Measurements from ENCODE around the gene FARS2.

FARS2 gene

DNA sequence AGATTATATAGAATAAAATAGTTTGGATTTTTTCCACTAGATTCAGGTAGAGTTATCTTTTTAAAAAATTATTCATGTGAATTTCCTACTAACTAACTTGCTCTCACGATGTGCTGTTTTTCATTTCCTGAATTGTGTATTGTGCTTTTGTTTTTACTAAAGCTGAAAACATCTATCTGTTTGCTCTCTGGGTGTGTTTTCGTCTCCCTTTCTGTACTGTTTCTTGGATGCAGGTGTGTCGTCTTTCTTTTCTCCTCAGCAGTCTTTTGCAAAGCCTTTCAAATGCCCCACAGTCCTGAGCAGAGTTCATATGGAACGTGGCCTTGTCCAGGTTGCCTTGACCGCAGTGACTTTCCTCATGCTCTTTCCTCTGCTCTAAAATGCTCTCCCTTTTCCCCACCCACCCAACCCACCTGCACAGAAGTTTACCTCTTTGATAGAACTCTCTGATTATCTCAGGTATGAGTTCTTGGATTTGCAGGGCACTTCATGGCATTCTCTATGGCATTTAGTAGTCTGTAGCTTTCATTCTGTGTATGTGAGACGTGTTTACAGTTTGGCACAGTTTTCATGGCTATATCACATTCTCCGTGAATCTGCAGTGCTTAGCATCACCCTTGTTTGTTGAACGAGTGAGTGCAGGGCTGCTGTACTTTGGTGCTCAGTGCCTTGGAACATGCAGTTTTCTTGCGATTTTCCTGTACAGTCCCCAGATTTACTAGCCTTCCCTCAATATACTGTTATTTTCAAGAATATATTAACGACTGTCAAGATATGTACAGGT is 77.1 kb downstream of the FARS2 start:
- Mint-ChIP-seq H3K36me3 (ENCODE audit: low read depth) (no peaks in the 10 kb centered on the region), H3K27ac (no peak overlapping the region), H3K4me1 (peaks cover 22% of the 10 kb centered on the region), H3K4me3 (no peak overlapping the region), H3K9me3 (no peaks in the 10 kb centered on the region), H3K27me3 (no peaks in the 10 kb centered on the region)
- ATAC-seq (no peak), DNase-seq (no peak)

DNA sequence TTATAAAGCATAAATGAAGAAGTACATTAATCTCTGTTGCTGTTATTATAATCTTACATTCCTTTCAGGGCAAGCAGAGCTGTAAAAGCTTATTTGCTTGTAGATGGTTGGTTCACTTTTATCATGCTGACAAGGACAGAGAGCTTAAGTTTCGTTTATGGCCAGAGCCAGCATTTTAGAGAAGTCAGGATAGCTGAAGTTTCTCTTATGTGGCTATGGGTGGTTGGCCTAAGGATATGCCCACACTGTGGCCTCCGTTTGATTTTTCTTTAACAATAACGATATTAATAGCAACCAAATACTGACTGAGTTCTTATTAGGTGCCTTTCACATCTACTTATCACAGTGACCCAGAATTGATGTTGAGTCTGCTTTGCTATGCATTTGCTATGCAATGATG is 78.5 kb downstream of the FARS2 start:
- H3K36me3 Mint-ChIP-seq (ENCODE audit: low read depth): no peaks in the 10 kb centered on the region
- H3K27me3 Mint-ChIP-seq: no peaks in the 10 kb centered on the region
- H3K4me3 Mint-ChIP-seq: no peak overlapping the region
- DNase-seq: no peak
- no peaks in the 10 kb centered on the region for H3K9me3 Mint-ChIP-seq
- peaks cover 24% of the 10 kb centered on the region for H3K4me1 Mint-ChIP-seq
- no peak overlapping the region for H3K27ac Mint-ChIP-seq
- no peak for ATAC-seq

DNA sequence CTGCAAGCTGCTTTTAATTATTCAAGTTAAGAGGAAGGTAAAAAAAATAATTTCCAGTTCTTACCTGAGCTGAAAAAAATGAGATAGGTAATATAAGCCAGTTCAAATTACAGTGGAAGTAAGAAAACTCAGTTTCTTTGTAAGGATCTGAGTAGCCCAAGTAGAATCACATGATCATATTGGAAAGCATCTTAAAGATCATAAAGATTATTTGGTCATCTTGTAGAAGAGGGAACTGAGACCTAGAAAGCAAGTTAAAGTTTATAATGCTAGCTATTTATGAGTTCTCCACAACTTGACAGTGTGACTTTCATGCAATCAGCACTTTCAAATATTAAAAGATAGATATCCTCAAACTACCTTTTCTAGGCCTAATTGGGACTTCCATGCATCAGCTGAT is 80.5 kb downstream of the FARS2 start:
- no peak overlapping the region for H3K27ac Mint-ChIP-seq
- H3K4me1 Mint-ChIP-seq: peaks cover 14% of the 10 kb centered on the region
- no peak for DNase-seq
- H3K27me3 Mint-ChIP-seq: no peaks in the 10 kb centered on the region
- H3K9me3 Mint-ChIP-seq: no peaks in the 10 kb centered on the region
- no peak overlapping the region for H3K4me3 Mint-ChIP-seq
- no peaks in the 10 kb centered on the region for H3K36me3 Mint-ChIP-seq (ENCODE audit: low read depth)
- ATAC-seq: no peak

DNA sequence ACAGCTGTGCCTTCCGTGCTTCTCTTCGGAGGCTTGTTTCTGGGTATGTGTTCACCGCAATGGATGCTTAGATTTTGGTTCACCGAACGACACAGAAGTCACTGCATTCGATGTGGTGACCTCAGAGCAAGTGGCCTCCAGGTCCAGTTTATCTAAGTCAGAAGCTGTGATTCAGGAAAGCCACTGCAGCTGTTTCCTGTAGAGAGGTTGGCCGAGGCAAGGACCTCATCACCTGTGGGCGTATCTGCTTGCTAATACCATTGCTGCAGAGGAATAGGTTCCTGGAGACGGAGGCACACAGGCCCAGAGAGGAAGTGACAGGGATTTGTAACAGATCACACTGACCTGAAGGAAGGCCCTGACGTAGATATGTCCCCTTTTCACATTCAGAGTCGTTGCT is 82.7 kb downstream of the FARS2 start:
- H3K36me3 Mint-ChIP-seq (ENCODE audit: low read depth): peaks cover 14% of the 10 kb centered on the region
- H3K4me1 Mint-ChIP-seq: peaks cover 9% of the 10 kb centered on the region
- no peaks in the 10 kb centered on the region for H3K27me3 Mint-ChIP-seq
- ATAC-seq (no peak), DNase-seq (no peak)
- peaks cover 16% of the 10 kb centered on the region for H3K9me3 Mint-ChIP-seq
- H3K4me3 Mint-ChIP-seq: no peak overlapping the region
- H3K27ac Mint-ChIP-seq: no peak overlapping the region

DNA sequence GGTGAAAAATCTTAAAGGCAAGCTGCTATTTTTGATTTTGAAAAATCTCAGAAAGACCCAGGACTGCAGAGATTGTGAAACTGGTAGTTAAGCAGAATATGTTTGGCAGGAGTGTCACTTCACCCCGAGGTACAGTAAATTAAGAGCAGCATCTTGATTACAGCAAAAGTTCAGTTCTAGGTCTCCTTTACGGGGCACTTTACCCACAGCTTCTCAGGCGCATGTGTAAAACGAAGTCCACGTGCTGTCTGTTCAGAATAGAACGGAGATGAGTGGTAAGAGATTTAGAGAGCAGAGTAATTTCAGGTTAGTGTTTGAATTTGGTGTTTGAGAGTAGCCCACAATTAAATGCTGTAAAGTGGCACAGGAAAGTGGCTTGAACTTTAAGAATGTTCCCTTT is 84.0 kb downstream of the FARS2 start:
- Mint-ChIP-seq H3K4me3 (no peak overlapping the region), H3K27me3 (no peaks in the 10 kb centered on the region), H3K9me3 (peaks cover 16% of the 10 kb centered on the region), H3K4me1 (peaks cover 9% of the 10 kb centered on the region), H3K36me3 (ENCODE audit: low read depth) (peaks cover 18% of the 10 kb centered on the region), H3K27ac (no peak overlapping the region)
- ATAC-seq: no peak
- no peak for DNase-seq

- H3K36me3 Mint-ChIP-seq (ENCODE audit: low read depth): peaks cover 20% of the 10 kb centered on the region
- no peaks in the 10 kb centered on the region for H3K27me3 Mint-ChIP-seq
- H3K4me1 Mint-ChIP-seq: peaks cover 7% of the 10 kb centered on the region
- no peak for DNase-seq
- no peak overlapping the region for H3K27ac Mint-ChIP-seq
- no peak for ATAC-seq
- no peak overlapping the region for H3K4me3 Mint-ChIP-seq
- H3K9me3 Mint-ChIP-seq: peaks cover 16% of the 10 kb centered on the region
These were observed 90.4 kb downstream of the FARS2 start for GRCh38 chr6:5351552-5352210.

GRCh38 chr6:5353971-5354370 is 92.7 kb downstream of the FARS2 start:
- Mint-ChIP-seq H3K9me3 (no peaks in the 10 kb centered on the region), H3K27ac (no peak overlapping the region), H3K4me3 (no peak overlapping the region), H3K27me3 (no peaks in the 10 kb centered on the region), H3K36me3 (ENCODE audit: low read depth) (peaks cover 6% of the 10 kb centered on the region), H3K4me1 (peaks cover 7% of the 10 kb centered on the region)
- DNase-seq: no peak
- no peak for ATAC-seq

GRCh38 chr6:5357486-5357885 is 96.2 kb downstream of the FARS2 start:
- peaks cover 7% of the 10 kb centered on the region for H3K4me1 Mint-ChIP-seq
- H3K4me3 Mint-ChIP-seq: no peak overlapping the region
- H3K27ac Mint-ChIP-seq: no peak overlapping the region
- no peak for ATAC-seq
- H3K27me3 Mint-ChIP-seq: no peaks in the 10 kb centered on the region
- no peak for DNase-seq
- H3K9me3 Mint-ChIP-seq: no peaks in the 10 kb centered on the region
- H3K36me3 Mint-ChIP-seq (ENCODE audit: low read depth): peaks cover 3% of the 10 kb centered on the region

GRCh38 chr6:5359417-5359816 is 98.1 kb downstream of the FARS2 start:
- no peak overlapping the region for H3K4me3 Mint-ChIP-seq
- no peaks in the 10 kb centered on the region for H3K27me3 Mint-ChIP-seq
- ATAC-seq: no peak
- no peak for DNase-seq
- H3K4me1 Mint-ChIP-seq: no peaks in the 10 kb centered on the region
- H3K27ac Mint-ChIP-seq: no peak overlapping the region
- H3K9me3 Mint-ChIP-seq: no peaks in the 10 kb centered on the region
- H3K36me3 Mint-ChIP-seq (ENCODE audit: low read depth): peaks cover 3% of the 10 kb centered on the region

- no peak for ATAC-seq
- Mint-ChIP-seq H3K9me3 (no peaks in the 10 kb centered on the region), H3K4me3 (no peak overlapping the region), H3K27me3 (no peaks in the 10 kb centered on the region), H3K27ac (no peak overlapping the region), H3K4me1 (peaks cover 1% of the 10 kb centered on the region), H3K36me3 (ENCODE audit: low read depth) (peaks cover 1% of the 10 kb centered on the region)
- no peak for DNase-seq
These were observed 100.1 kb downstream of the FARS2 start for GRCh38 chr6:5361396-5361795.

DNA sequence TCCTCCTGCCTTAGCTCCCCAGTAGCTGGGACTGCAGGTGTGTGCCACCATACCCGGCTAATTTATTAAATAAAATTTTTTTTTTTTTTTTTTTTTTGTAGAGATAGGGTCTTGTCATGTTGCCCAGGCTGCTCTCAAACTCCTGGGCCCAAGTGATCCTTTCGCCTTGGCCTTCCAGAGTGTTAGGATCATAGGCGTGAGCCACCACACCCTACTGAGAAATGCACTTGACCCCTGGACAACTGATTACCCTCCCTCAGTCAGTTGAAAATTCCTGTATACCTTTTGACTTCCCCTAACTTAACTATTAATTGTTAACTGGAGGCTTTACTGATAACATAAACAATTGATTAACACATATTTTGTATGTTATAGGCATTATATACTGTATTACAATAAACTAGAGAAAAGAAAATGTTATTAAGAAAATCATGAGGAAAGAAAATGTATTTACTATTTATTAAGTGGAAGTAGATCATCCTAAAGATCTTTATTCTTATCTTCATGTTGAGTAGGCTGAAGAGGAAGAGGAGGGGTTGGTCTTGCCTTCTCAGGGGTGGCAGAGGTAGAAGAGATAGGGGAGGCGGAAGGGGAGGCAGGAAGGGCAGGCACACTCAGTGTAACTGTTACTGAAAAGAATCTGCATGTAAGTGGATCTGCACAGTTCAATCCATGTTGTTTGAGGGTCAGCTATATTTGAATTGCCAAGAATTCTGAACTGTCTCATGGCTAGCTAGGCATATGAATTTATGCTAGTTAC is 104.3 kb downstream of the FARS2 start:
- H3K27me3 Mint-ChIP-seq: no peaks in the 10 kb centered on the region
- H3K9me3 Mint-ChIP-seq: no peaks in the 10 kb centered on the region
- H3K27ac Mint-ChIP-seq: no peak overlapping the region
- H3K4me1 Mint-ChIP-seq: peaks cover 2% of the 10 kb centered on the region
- ATAC-seq (no peak), DNase-seq (no peak)
- no peak overlapping the region for H3K4me3 Mint-ChIP-seq
- peaks cover 1% of the 10 kb centered on the region for H3K36me3 Mint-ChIP-seq (ENCODE audit: low read depth)

DNA sequence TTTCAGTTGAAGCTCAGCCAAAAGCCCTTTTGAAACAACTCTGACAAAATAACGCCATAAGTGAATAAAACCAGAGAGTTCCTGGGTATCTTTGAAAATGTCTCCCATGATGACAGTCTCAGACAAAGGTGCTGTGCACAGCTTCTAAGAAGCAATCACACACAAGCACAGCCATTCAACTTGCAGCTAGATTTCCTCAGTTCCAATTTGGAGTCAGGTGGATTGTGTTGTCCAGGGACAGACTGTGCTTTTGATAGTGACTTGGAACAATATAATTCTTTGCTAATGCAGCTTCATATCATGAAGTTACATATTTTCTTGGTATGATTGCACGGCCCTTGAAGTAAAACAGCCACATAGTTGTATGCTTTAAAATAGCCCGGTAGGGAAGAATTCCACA is 105.6 kb downstream of the FARS2 start:
- Mint-ChIP-seq H3K36me3 (ENCODE audit: low read depth) (peaks cover 1% of the 10 kb centered on the region), H3K4me3 (no peak overlapping the region)

DNA sequence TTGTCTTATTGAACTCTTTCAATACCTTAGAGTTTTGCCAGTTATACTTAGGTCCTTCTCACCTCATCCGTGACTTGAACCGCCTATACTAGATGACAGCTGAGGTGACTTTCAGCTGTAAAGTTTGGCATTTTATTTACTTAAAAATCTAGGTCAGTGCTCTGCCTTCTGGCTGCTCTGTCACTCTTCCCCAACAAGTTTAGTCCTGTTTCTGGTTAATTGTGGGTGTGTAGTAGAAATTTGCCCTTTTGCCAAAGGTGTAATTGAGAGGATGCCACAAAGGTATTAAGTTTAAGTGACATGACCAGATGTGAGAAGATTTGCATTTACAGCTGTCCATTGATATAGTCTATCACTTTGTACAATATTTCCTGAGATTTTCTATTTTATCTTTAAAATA is 106.2 kb downstream of the FARS2 start:
- Mint-ChIP-seq H3K4me3 (no peak overlapping the region), H3K27ac (no peak overlapping the region), H3K9me3 (no peaks in the 10 kb centered on the region), H3K27me3 (no peaks in the 10 kb centered on the region), H3K4me1 (peaks cover 2% of the 10 kb centered on the region), H3K36me3 (ENCODE audit: low read depth) (no peaks in the 10 kb centered on the region)
- no peak for ATAC-seq
- DNase-seq: no peak

More for the DNA sequence above, 105.6 kb downstream of the FARS2 start:
- no peaks in the 10 kb centered on the region for H3K27me3 Mint-ChIP-seq
- DNase-seq (no peak), ATAC-seq (no peak)
- no peaks in the 10 kb centered on the region for H3K9me3 Mint-ChIP-seq
- no peak overlapping the region for H3K27ac Mint-ChIP-seq
- peaks cover 2% of the 10 kb centered on the region for H3K4me1 Mint-ChIP-seq

DNA sequence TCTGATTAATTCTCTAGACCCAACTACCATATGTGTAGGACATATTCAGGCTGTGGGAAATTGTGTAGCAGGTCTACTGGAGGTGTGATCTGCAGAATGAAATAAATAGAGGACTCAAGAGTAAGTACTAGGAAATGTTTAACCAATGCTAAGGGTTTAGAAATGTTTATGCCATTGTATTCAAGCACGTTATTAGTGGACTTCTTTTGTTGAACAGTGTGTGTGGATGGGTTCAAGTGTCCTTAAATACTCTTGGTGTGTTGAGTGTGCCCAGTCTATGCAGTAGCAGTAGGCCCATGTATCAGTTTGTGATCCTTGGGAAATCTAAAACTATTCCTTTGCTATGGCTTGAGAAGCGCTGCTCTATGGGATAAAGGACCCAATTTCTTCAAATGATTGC is 112.1 kb downstream of the FARS2 start:
- no peaks in the 10 kb centered on the region for H3K4me1 Mint-ChIP-seq
- ATAC-seq (no peak), DNase-seq (no peak)
- H3K27me3 Mint-ChIP-seq: no peaks in the 10 kb centered on the region
- H3K4me3 Mint-ChIP-seq: no peak overlapping the region
- H3K9me3 Mint-ChIP-seq: no peaks in the 10 kb centered on the region
- no peak overlapping the region for H3K27ac Mint-ChIP-seq
- peaks cover 8% of the 10 kb centered on the region for H3K36me3 Mint-ChIP-seq (ENCODE audit: low read depth)

DNA sequence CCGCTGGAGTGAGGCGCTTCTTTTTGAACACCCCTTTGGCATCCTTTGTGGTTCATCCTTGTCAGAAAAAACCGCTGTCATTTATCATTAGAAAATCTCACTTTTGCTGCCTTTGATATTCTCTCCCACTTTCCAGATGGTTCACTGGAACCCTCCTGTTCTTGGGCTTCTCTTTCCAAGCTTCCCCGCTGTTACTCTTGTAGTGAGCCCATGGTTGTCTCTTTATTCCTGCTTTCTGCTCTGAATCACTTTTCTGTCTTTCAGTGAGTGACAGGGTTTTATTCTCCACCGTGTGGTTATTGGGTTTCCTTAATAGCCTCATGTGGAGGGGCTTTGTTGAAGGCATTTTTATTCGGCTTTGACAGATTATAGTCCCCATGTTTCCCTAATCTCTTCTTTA is 117.0 kb downstream of the FARS2 start:
- Mint-ChIP-seq H3K4me1 (no peaks in the 10 kb centered on the region), H3K27ac (no peak overlapping the region), H3K4me3 (no peak overlapping the region), H3K9me3 (no peaks in the 10 kb centered on the region), H3K36me3 (ENCODE audit: low read depth) (peaks cover 12% of the 10 kb centered on the region), H3K27me3 (no peaks in the 10 kb centered on the region)
- no peak for DNase-seq
- ATAC-seq: no peak

Measured in activated naive CD8-positive, alpha-beta T cell treated with anti-CD3 and anti-CD28 coated beads, Interleukin-2, amount 50 U/mL, for 24 hours (primary cell).